ENCODE measurements around the gene VPS8. TPM values are rescaled to one million over a fixed set of nuclear protein-coding genes. Genes with fewer than 3 reads are reported as not detected.

VPS8 gene
- total and polyA plus RNA-seq, 9 of the 15 experiments (the other 6 are each of a cell fraction or from before 2014, with no cell fraction given): 7.2 to 41.0 (median 28.3) TPM

GRCh38 chr3:185041540-185041939 lies 229.6 kb downstream of the VPS8 start:
- FAIRE-seq (no peak), DNase-seq (ENCODE audit: extremely low read depth in 1 of 4, low spot score in 3 of 4) (no peak), ATAC-seq (no peak)
- H3K4me1 ChIP-seq (replicated peaks in 1 of 2; ENCODE audit: control insufficient read depth in 2 of 2, insufficient read depth in 2 of 2, low read length in 2 of 2): no peaks in the 10 kb centered on the region
- intact Hi-C loops (cut with micrococcal nuclease) (no loop called here), in situ Hi-C loops (cut with MboI) (no loop called here)
- no peak overlapping the region for H3K27ac ChIP-seq (ENCODE audit: extremely low read depth, low read depth, low read length)
- no peak overlapping the region for H2AFZ ChIP-seq (ENCODE audit: low read depth, low read length)
- no peaks in the 10 kb centered on the region for H3K79me2 ChIP-seq (ENCODE audit: control insufficient read depth, insufficient read depth, low read length)
- no peak overlapping the region for H3K9ac ChIP-seq (ENCODE audit: insufficient read depth in 1 of 2, low read depth in 2 of 2, low read length in 2 of 2)
- H3K9me3 ChIP-seq (replicated peaks; ENCODE audit: control insufficient read depth, insufficient read depth, low read depth, low read length): no peaks in the 10 kb centered on the region
- H3K9me1 ChIP-seq (ENCODE audit: control insufficient read depth, insufficient read depth, low read length): no peaks in the 10 kb centered on the region
- no peaks in the 10 kb centered on the region for H3K36me3 ChIP-seq (ENCODE audit: control insufficient read depth, insufficient read depth, low read length)
- no peaks in the 10 kb centered on the region for H3K27me3 ChIP-seq (ENCODE audit: control insufficient read depth in 2 of 2, insufficient read depth in 2 of 2, low read length in 2 of 2)
- no peak overlapping the region for H3K4me2 ChIP-seq (ENCODE audit: insufficient read depth, low read length)
- CTCF ChIA-PET (ENCODE audit: low intra/inter-chr PET ratio): no interaction called here
- no peaks in the 10 kb centered on the region for H4K20me1 ChIP-seq (replicated peaks; ENCODE audit: control insufficient read depth, insufficient read depth, low read length)
- H3K4me3 ChIP-seq: no peak overlapping the region
- POLR2A ChIA-PET: no interaction called here
- no peak for TF ChIP-seq ZNF551 (CRISPR knock-in tag; IDR thresholded peaks at IDR 0.05)
- no peak for TF ChIP-seq ZC3H11A (IDR thresholded peaks at IDR 0.05; ENCODE audit: low read depth, low read length)
- no peak for TF ChIP-seq DIDO1 (tag; IDR thresholded peaks at IDR 0.05; ENCODE audit: low read depth)
- no peak for TF ChIP-seq CBX2 (IDR thresholded peaks at IDR 0.05; ENCODE audit: insufficient read depth, low read length, poor library complexity, severe bottlenecking)
- no peak for TF ChIP-seq RBM15 (IDR thresholded peaks at IDR 0.05; ENCODE audit: insufficient read depth, low read length)
- TF ChIP-seq ZNF740 (CRISPR knock-in tag; IDR thresholded peaks at IDR 0.05): no peak
- no peak for TF ChIP-seq ZNF740 (tag; IDR thresholded peaks at IDR 0.05)
- TF ChIP-seq RBM22 (IDR thresholded peaks at IDR 0.05; ENCODE audit: low read depth, low read length, poor library complexity, severe bottlenecking): no peak
- no peak for TF ChIP-seq ARNT (IDR thresholded peaks at IDR 0.05)
- TF ChIP-seq, protein P1, sequence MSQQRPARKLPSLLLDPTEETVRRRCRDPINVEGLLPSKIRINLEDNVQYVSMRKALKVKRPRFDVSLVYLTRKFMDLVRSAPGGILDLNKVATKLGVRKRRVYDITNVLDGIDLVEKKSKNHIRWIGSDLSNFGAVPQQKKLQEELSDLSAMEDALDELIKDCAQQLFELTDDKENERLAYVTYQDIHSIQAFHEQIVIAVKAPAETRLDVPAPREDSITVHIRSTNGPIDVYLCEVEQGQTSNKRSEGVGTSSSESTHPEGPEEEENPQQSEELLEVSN (IDR thresholded peaks at IDR 0.05; ENCODE audit: borderline replicate concordance in 1 of 2, extremely low read depth in 1 of 2, insufficient read depth in 1 of 2, insufficient read length in 1 of 2, low read depth in 1 of 2, low read length in 1 of 2, poor library complexity in 1 of 2, severe bottlenecking in 1 of 2): no peak
- no peak for TF ChIP-seq NFIX (CRISPR knock-in tag; IDR thresholded peaks at IDR 0.05; ENCODE audit: low read depth)
- no peak for TF ChIP-seq ZNF398 (CRISPR knock-in tag; IDR thresholded peaks at IDR 0.05)
- no peak for TF ChIP-seq ZNF583 (CRISPR knock-in tag; IDR thresholded peaks at IDR 0.05)
- no peak for TF ChIP-seq WHSC1 (IDR thresholded peaks at IDR 0.05; ENCODE audit: low read length)
- TF ChIP-seq, protein P2, sequence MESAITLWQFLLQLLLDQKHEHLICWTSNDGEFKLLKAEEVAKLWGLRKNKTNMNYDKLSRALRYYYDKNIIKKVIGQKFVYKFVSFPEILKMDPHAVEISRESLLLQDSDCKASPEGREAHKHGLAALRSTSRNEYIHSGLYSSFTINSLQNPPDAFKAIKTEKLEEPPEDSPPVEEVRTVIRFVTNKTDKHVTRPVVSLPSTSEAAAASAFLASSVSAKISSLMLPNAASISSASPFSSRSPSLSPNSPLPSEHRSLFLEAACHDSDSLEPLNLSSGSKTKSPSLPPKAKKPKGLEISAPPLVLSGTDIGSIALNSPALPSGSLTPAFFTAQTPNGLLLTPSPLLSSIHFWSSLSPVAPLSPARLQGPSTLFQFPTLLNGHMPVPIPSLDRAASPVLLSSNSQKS (CRISPR knock-in tag; IDR thresholded peaks at IDR 0.05): no peak
- no TSS peak for BruUV-seq (replicated peaks)
- WGBS (ENCODE audit: insufficient coverage, low coverage, missing lambda C conversion rate): 62% methylated on average over 4 of the region's 4 CpGs

All from K562 (cell line).